ENCODE data around the gene BAHD1.

DNA sequence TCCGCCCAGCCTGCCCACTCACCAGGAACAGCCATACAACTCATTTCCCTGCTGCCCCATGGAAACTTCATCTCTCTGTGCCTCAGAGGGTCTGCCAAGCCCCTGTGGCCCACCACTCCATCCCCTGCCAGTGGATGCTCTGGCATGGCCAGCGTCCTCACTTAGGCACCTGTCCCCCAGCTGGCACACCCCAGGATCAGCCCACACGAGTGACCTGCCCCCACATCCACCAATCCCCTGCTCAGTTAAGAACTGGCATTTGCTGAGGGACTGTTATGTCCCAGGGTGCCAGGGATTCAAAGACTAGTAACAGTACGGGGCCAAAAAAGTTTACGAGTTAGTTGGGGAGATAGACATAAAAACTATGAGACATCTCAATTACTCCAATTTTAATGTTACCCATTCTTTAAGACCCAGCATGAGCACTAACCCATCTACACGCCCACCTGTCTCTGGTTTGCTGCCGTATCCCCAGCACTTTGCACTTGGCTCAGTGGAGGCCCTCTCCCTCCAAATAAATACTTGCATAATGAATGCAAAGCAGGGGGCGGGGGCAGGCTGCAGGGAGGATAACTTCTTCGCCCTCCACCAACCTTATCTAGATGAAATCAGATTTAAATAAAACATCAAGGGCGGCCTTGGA lies 11.6 kb upstream of the BAHD1 start:
- TF ChIP-seq, protein P1, sequence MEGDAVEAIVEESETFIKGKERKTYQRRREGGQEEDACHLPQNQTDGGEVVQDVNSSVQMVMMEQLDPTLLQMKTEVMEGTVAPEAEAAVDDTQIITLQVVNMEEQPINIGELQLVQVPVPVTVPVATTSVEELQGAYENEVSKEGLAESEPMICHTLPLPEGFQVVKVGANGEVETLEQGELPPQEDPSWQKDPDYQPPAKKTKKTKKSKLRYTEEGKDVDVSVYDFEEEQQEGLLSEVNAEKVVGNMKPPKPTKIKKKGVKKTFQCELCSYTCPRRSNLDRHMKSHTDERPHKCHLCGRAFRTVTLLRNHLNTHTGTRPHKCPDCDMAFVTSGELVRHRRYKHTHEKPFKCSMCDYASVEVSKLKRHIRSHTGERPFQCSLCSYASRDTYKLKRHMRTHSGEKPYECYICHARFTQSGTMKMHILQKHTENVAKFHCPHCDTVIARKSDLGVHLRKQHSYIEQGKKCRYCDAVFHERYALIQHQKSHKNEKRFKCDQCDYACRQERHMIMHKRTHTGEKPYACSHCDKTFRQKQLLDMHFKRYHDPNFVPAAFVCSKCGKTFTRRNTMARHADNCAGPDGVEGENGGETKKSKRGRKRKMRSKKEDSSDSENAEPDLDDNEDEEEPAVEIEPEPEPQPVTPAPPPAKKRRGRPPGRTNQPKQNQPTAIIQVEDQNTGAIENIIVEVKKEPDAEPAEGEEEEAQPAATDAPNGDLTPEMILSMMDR (IDR thresholded peaks at IDR 0.05) = no peak
- TF ChIP-seq POLR2A (IDR thresholded peaks at IDR 0.05) = no peak
